ENCODE measurements around the gene SLCO3A1. TPM values are rescaled to one million over a fixed set of nuclear protein-coding genes. Genes with fewer than 3 reads are reported as not detected.

Gene SLCO3A1
- total and polyA plus RNA-seq, 2 of the 8 experiments (the other 6 are each of a cell fraction or from before 2014, with no cell fraction given), result 15.1 to 20.4 TPM

GRCh38 chr15:92100751-92101150, 247.2 kb downstream of the SLCO3A1 start:
- Histone ChIP-seq H3K56ac (replicated peaks; ENCODE audit: insufficient read length, low read depth, low read length) (no peak overlapping the region), H4K91ac (replicated peaks; ENCODE audit: insufficient read length, low read length) (no peak overlapping the region), H2BK20ac (ENCODE audit: low read length) (peak overlapping the region; percentile 17; the same call in 1 of the 2 replicates), H2AFZ (ENCODE audit: low read length) (no peak overlapping the region), H3K23me2 (ENCODE audit: low read depth, low read length) (no peaks in the 10 kb centered on the region), H2AK5ac (ENCODE audit: low read depth, low read length) (no peak overlapping the region), H2BK15ac (ENCODE audit: low read length) (no peak overlapping the region), H3K27me3 (replicated peaks in 1 of 4; ENCODE audit: control insufficient read depth in 3 of 4, extremely low read depth in 1 of 4, insufficient read depth in 3 of 4, low read length in 3 of 4) (no peaks in the 10 kb centered on the region; a peak in 2 of 7 replicates), H2BK120ac (replicated peaks; ENCODE audit: low read depth, low read length) (no peak overlapping the region), H3K18ac (ENCODE audit: extremely low read depth, low read length) (no peak overlapping the region), H4K20me1 (replicated peaks in 1 of 2; ENCODE audit: control insufficient read depth in 1 of 2, insufficient read depth in 2 of 2, low read length in 2 of 2) (no peaks in the 10 kb centered on the region), H3K9me3 (ENCODE audit: insufficient read depth in 2 of 2, low read depth in 1 of 2, low read length in 1 of 2) (peaks cover 0 to 3% of the 10 kb centered on the region in 2 experiments; a peak in 1 of 4 replicates), H3K27ac (ENCODE audit: low read depth, low read length) (no peak overlapping the region), H3K4me1 (replicated peaks in 1 of 4; ENCODE audit: control insufficient read depth in 3 of 4, insufficient read depth in 4 of 4, low read length in 3 of 4) (peaks cover 9 to 24% (median 15%) of the 10 kb centered on the region in 4 experiments), H3K9ac (replicated peaks in 1 of 4; ENCODE audit: extremely low read depth in 1 of 4, low read depth in 3 of 4, low read length in 3 of 4) (no peak overlapping the region), H3K79me2 (ENCODE audit: control insufficient read depth in 1 of 2, insufficient read depth in 2 of 2, low read length in 2 of 2) (no peaks in the 10 kb centered on the region), H3K4me2 (ENCODE audit: insufficient read depth in 1 of 2, low read depth in 2 of 2, low read length in 2 of 2) (no peak overlapping the region), H4K8ac (ENCODE audit: extremely low read depth, insufficient read depth, low read length) (no peak overlapping the region), H2BK12ac (ENCODE audit: low read depth, low read length) (no peak overlapping the region; the same call in 1 of the 2 replicates), H4K5ac (ENCODE audit: insufficient read length, low read depth, low read length) (no peak overlapping the region), H3K4me3 (ENCODE audit: extremely low read depth in 1 of 4, insufficient read depth in 2 of 4, low read depth in 3 of 4, low read length in 4 of 4) (no peak overlapping the region), H3K23ac (ENCODE audit: insufficient read length) (no peak overlapping the region), H3K36me3 (ENCODE audit: control insufficient read depth in 2 of 4, insufficient read depth in 4 of 4, low read length in 3 of 4) (no peaks in the 10 kb centered on the region), H3K79me1 (ENCODE audit: low read depth, low read length) (no peaks in the 10 kb centered on the region), H3K14ac (ENCODE audit: insufficient read length) (no peak overlapping the region), H3K4ac (replicated peaks; ENCODE audit: insufficient read length, low read depth, low read length) (no peak overlapping the region), H2BK5ac (ENCODE audit: low read depth, low read length) (no peak overlapping the region)
- POLR2A ChIA-PET (ENCODE audit: partially characterized antibody), result interaction anchor here (1.6 kb wide), 1 partner anchor 23 kb away, joined by 3 read pairs; no protein-coding TSS in a partner anchor
- WGBS, 2 experiments (ENCODE audit: extremely low coverage in 1 of 2, insufficient coverage in 1 of 2, insufficient read length in 1 of 2, insufficient replicate concordance in 2 of 2, low coverage in 1 of 2, low lambda C conversion rate in 2 of 2, missing lambda C conversion rate in 1 of 2), result 88% methylated on average over 2 of the region's 2 CpGs; no CpG with 5 or more reads in 1 of the 2 experiments
- DNase-seq (ENCODE audit: low read depth in 1 of 2, low spot score in 2 of 2), result no peak
- no peak for FAIRE-seq
- CTCF ChIA-PET (ENCODE audit: partially characterized antibody), result interaction anchor here (0.6 to 8.8 kb wide), 10 partner anchors 10 to 535 kb away, joined by 3 to 71 read pairs (median 4); no protein-coding TSS in a partner anchor
- TF ChIP-seq RXRA (IDR thresholded peaks at IDR 0.05; ENCODE audit: insufficient read depth, low read depth, low read length) (no peak), ASH2L (IDR thresholded peaks at IDR 0.05; ENCODE audit: low read length) (no peak), NANOG (IDR thresholded peaks at IDR 0.05; ENCODE audit: insufficient read depth, low read depth, low read length, poor library complexity, severe bottlenecking) (no peak), MAFK (IDR thresholded peaks at IDR 0.05; ENCODE audit: low read depth, low read length) (no peak), CHD1 (IDR thresholded peaks at IDR 0.05; ENCODE audit: low read depth, low read length) (no peak), SIN3A (conservative IDR thresholded peaks at IDR 0.05 in 1 of 2, IDR thresholded peaks at IDR 0.05 in 1 of 2; ENCODE audit: low read depth in 1 of 2, low read length in 2 of 2) (no peak), CBX8 (IDR thresholded peaks at IDR 0.05; ENCODE audit: borderline replicate concordance, low read depth, low read length) (no peak), TBP (IDR thresholded peaks at IDR 0.05; ENCODE audit: low read depth, low read length) (no peak), TCF12 (IDR thresholded peaks at IDR 0.05; ENCODE audit: low read depth, low read length) (no peak), JUN (IDR thresholded peaks at IDR 0.05; ENCODE audit: low read depth, low read length) (no peak), HDAC2 (IDR thresholded peaks at IDR 0.05; ENCODE audit: borderline replicate concordance in 1 of 2, low read depth in 2 of 2, low read length in 2 of 2) (no peak), SP4 (IDR thresholded peaks at IDR 0.05; ENCODE audit: low read length) (no peak), USF2 (IDR thresholded peaks at IDR 0.05; ENCODE audit: low read length) (no peak)
